WI38 (cell line): Measurements from ENCODE around the gene FBXO30.

Experiments used
- H3K4me3 ChIP-seq: 2 replicates; pipeline ENCODE4 v1.5.1; 2011; ENCODE audit warnings: low read depth, mild to moderate bottlenecking, control low read depth, low read length
- TF ChIP-seq, protein P1 (sequence below): IDR thresholded peaks from 2 replicates; pipeline ENCODE4 v1.5.1; 2012; ENCODE audit warnings: low read depth, mild to moderate bottlenecking, control low read depth, low read length

The FBXO30 gene

GRCh38 chr6:145811741-145812140 is 2.9 kb downstream of the FBXO30 start:
- no peak overlapping the region for H3K4me3 ChIP-seq
- TF ChIP-seq, protein P1, sequence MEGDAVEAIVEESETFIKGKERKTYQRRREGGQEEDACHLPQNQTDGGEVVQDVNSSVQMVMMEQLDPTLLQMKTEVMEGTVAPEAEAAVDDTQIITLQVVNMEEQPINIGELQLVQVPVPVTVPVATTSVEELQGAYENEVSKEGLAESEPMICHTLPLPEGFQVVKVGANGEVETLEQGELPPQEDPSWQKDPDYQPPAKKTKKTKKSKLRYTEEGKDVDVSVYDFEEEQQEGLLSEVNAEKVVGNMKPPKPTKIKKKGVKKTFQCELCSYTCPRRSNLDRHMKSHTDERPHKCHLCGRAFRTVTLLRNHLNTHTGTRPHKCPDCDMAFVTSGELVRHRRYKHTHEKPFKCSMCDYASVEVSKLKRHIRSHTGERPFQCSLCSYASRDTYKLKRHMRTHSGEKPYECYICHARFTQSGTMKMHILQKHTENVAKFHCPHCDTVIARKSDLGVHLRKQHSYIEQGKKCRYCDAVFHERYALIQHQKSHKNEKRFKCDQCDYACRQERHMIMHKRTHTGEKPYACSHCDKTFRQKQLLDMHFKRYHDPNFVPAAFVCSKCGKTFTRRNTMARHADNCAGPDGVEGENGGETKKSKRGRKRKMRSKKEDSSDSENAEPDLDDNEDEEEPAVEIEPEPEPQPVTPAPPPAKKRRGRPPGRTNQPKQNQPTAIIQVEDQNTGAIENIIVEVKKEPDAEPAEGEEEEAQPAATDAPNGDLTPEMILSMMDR, result no peak

DNA sequence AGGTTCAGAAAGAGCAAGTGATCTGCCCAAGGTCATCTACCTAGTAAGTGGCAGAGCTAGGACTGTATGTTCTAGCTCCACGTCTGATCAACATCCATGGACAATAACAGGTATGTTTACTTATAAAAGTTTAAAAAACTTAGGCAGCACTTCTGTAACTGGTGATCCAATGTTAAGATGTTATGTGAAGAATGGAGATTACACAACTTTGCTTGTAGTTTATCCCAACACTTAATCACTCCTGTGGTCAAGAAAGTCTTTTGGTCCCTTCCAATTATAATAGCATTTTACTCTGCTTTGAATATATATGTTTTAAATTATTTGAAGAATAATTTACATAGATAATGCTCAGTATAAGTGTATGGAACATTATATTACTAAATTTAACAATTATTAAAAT is 4.8 kb downstream of the FBXO30 start:
- H3K4me3 ChIP-seq, result no peak overlapping the region
- TF ChIP-seq, protein P1, result no peak

DNA sequence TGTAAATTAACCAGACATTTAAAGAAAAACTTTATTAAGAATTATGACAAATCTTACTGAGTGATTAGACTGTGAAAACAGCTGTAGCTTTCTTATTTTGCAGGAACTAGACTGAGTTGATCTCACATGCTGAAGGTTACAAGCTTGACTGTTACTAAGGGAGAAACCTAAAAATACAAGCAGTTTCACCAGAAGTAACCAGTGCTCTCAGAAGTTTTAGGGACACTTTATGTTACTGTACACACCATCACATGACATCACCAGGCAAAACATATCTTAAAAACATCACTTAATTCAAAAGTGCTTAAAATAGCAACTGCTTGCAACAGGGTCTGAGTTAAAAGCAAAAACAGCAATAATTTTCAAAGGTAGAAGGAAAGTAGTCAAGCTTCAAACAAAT is 5.4 kb downstream of the FBXO30 start:
- H3K4me3 ChIP-seq, result no peak overlapping the region
- TF ChIP-seq, protein P1, result no peak

DNA sequence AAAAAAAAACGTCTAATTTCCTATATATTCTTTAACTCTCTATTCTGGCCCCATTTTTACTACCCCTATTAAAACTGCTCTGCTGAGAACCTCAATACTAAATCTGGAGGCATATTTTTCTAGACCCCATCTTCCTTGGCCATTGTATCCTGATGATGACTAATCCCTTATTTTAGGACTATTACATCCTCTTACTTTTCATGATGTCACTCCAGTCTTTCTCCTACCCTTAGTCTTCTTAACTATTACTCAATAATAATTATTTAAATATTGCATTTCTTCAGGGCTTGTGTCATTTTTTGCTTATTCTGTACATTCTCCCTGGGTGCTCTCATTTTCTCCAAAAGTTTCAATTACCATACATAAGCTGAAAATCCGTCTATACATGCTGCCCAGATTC is 6.4 kb downstream of the FBXO30 start:
- H3K4me3 ChIP-seq, result no peak overlapping the region

DNA sequence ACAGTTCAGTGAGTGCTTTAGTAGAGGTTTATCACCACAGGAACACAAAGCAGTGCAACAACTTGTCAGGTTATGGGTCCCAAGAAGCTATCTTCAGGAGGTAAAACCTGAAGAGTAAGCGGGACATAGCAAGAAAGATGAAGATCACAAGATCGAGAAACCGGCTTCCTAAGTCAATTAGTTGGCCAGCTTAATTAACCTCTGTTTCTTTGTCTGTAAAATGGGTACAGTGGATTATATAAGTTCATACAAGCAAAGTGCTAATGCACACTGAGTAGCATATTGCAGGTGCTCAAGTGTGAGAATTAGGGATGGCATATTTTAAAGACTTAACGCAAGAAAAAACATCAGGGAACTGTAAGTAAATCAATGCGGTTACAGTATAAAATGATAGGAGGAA is 12.5 kb downstream of the FBXO30 start:
- H3K4me3 ChIP-seq, result no peak overlapping the region
- TF ChIP-seq, protein P1, result no peak

More for the DNA sequence above, 6.4 kb downstream of the FBXO30 start:
- TF ChIP-seq, protein P1, result no peak

DNA sequence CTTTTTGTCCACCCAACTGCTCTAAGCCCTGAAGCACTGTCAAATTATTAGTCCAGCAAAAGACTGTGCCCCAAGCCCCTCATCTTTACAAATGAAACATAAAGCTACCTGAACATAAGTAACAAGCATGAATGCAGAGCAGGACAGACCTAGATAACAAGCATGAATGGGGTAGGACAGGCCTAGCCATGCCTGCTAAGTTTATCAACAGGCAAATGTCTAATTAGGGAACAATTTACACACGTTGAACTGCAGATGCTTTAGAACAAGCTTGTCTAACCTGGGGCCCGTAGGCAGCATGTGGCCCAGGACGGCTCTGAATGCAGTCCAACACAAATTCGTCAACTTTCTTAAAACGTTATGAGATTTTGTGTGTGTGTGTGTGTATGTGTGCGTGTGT is 13.6 kb downstream of the FBXO30 start:
- no peak overlapping the region for H3K4me3 ChIP-seq
- TF ChIP-seq, protein P1, result no peak

DNA sequence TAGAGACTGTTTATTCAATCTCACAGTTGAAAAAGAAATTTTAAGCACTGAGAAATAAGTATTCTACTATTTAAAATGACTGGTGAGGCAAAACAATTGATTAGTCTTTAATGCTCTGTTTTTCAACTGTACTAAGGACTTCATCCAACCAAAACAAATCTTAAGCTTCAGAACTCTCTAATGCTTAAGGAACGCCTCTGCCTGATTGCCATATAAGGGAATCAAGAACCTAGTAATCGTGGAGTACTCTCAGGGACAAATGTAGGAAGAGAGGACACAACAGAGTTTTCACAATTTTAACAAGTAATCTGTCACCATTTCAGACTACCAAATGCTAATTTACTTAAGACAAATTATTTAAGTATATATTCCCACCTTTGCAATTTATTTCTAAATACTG is 16.1 kb downstream of the FBXO30 start:
- H3K4me3 ChIP-seq, result no peak overlapping the region
- TF ChIP-seq, protein P1, result no peak
